MM.1S (cell line): ENCODE data around the gene ISCA1.

Experiments
- DNase-seq: peaks from one replicate; pipeline ENCODE4 v3.0.0-alpha.2; 2015
- H2AFZ ChIP-seq: fragments of 300-600 bp; sonication (generic); 2 replicates; pipeline ENCODE4 v1.6.0; 2016; ENCODE audit warnings: antibody characterized with exemption, low read length
- H3F3A ChIP-seq: fragments of 300-600 bp; sonication (generic); 2 replicates; pipeline ENCODE4 v1.6.1; 2016; ENCODE audit warnings: mild to moderate bottlenecking, antibody characterized with exemption, low read length, moderate library complexity, mixed read lengths; ENCODE audit not compliant: insufficient read depth
- H3K27ac ChIP-seq: fragments of 300-600 bp; sonication (generic); 2 replicates; pipeline ENCODE4 v1.5.1; 2016; ENCODE audit warnings: mild to moderate bottlenecking, low read length
- H3K27me3 ChIP-seq: fragments of 300-600 bp; sonication (generic); replicated peaks from 2 replicates; pipeline ENCODE4 v1.6.0; 2016; ENCODE audit warnings: low read length; ENCODE audit not compliant: insufficient read depth
- H3K36me3 ChIP-seq: fragments of 300-600 bp; sonication (generic); replicated peaks from 2 replicates; pipeline ENCODE4 v1.6.1; 2016; ENCODE audit warnings: mild to moderate bottlenecking, low read length, mixed read lengths; ENCODE audit not compliant: insufficient read depth
- H3K4me1 ChIP-seq: fragments of 300-600 bp; sonication (generic); 2 replicates; pipeline ENCODE4 v1.6.1; 2016; ENCODE audit warnings: low read length, mixed read lengths
- H3K4me2 ChIP-seq: fragments of 300-600 bp; sonication (generic); 2 replicates; pipeline ENCODE4 v1.6.0; 2016; ENCODE audit warnings: low read depth, low read length
- H3K4me3 ChIP-seq: fragments of 300-600 bp; sonication (generic); 2 replicates; pipeline ENCODE4 v1.5.1; 2016; ENCODE audit warnings: low read length, mixed read lengths
- H3K79me2 ChIP-seq: fragments of 300-600 bp; sonication (generic); 2 replicates; pipeline ENCODE4 v1.6.1; 2016; ENCODE audit warnings: mixed run types, low read length, mixed read lengths
- H3K9ac ChIP-seq: fragments of 300-600 bp; sonication (generic); 2 replicates; pipeline ENCODE4 v1.6.1; 2016; ENCODE audit warnings: low read length, mixed read lengths
- H3K9me2 ChIP-seq: fragments of 300-600 bp; sonication (generic); replicated peaks from 2 replicates; pipeline ENCODE4 v1.6.1; 2016; ENCODE audit warnings: mild to moderate bottlenecking, low read length, mixed read lengths; ENCODE audit not compliant: insufficient read depth
- H3K9me3 ChIP-seq: fragments of 300-600 bp; sonication (generic); replicated peaks from 2 replicates; pipeline ENCODE4 v1.6.1; 2016; ENCODE audit warnings: mild to moderate bottlenecking, low read length, mixed read lengths; ENCODE audit not compliant: insufficient read depth
- H4K20me1 ChIP-seq: fragments of 300-600 bp; sonication (generic); 2 replicates; pipeline ENCODE4 v1.6.1; 2016; ENCODE audit warnings: mild to moderate bottlenecking, low read length, moderate library complexity, mixed read lengths; ENCODE audit not compliant: insufficient read depth
- EZH2 ChIP-seq: fragments of 300-600 bp; sonication (generic); optimal IDR thresholded peaks from 2 replicates; pipeline ENCODE3; 2017; ENCODE audit warnings: low read depth, mild to moderate bottlenecking, antibody characterized with exemption, low read length, mixed read lengths
- EZH2phosphoT487 ChIP-seq: fragments of 300-600 bp; sonication (generic); IDR thresholded peaks from 2 replicates; pipeline ENCODE4 v1.6.1; 2018; ENCODE audit warnings: antibody characterized with exemption, low read length
- TF ChIP-seq, protein P1 (sequence below): fragments of 300-600 bp; sonication (generic); IDR thresholded peaks from 2 replicates; pipeline ENCODE4 v1.5.1; 2016; ENCODE audit warnings: antibody characterized with exemption, low read length, mixed read lengths

ISCA1 gene

DNA sequence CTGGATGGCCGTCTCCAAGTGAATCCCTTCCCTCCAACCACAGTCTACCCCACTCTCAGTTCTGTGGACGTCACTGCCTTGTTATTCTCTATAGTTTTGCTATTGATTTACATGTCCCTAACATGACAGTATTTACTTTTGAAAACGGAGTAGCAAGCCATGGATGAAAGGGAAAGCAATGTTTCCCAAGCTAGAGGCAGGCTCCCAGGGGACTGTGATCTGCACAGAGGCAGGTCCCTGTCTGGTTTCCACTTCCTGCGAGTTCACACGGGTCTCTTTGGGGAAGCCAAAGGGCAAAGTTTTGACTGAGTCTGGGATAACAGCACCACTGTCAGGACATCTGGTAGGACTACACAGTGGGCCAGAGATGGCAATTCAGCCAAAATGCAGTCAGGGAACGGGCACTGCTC lies 35.6 kb downstream of the ISCA1 start:
- Histone ChIP-seq H4K20me1 (no peaks in the 10 kb centered on the region), H3K9ac (no peak overlapping the region), H3K27ac (no peak overlapping the region), H2AFZ (no peak overlapping the region), H3K4me3 (no peak overlapping the region), H3K27me3 (no peaks in the 10 kb centered on the region), H3K9me2 (no peaks in the 10 kb centered on the region), H3K9me3 (no peaks in the 10 kb centered on the region), H3F3A (no peaks in the 10 kb centered on the region), H3K4me1 (no peaks in the 10 kb centered on the region), H3K36me3 (no peaks in the 10 kb centered on the region), H3K4me2 (no peak overlapping the region), H3K79me2 (no peaks in the 10 kb centered on the region)
- DNase-seq, result no peak
- TF ChIP-seq EZH2 (no peak), EZH2phosphoT487 (no peak)
- TF ChIP-seq, protein P1, sequence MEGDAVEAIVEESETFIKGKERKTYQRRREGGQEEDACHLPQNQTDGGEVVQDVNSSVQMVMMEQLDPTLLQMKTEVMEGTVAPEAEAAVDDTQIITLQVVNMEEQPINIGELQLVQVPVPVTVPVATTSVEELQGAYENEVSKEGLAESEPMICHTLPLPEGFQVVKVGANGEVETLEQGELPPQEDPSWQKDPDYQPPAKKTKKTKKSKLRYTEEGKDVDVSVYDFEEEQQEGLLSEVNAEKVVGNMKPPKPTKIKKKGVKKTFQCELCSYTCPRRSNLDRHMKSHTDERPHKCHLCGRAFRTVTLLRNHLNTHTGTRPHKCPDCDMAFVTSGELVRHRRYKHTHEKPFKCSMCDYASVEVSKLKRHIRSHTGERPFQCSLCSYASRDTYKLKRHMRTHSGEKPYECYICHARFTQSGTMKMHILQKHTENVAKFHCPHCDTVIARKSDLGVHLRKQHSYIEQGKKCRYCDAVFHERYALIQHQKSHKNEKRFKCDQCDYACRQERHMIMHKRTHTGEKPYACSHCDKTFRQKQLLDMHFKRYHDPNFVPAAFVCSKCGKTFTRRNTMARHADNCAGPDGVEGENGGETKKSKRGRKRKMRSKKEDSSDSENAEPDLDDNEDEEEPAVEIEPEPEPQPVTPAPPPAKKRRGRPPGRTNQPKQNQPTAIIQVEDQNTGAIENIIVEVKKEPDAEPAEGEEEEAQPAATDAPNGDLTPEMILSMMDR, result no peak

DNA sequence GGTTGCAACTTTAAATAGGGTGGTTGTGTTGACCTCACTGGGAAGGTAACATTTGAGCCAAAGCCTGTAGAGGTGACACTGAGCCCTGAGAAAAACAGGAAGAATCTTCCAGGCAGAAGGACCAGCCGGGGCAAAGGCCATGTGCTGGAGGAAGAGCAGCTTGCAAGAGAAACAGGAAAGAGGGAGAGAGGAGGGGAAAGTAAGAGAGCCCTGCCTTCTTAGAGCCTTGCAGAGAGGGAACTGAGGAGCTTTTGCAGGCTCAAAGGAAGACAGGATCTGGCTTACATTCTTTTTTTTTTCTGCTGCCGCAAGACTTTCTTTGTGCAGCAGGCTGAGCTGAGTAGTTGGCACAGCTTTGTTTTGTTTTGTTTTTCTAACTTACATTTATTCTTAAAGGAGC lies 40.3 kb downstream of the ISCA1 start:
- Histone ChIP-seq H3K9me3 (no peaks in the 10 kb centered on the region), H3K36me3 (no peaks in the 10 kb centered on the region), H3K9ac (no peak overlapping the region), H3K4me3 (no peak overlapping the region), H3K4me1 (no peaks in the 10 kb centered on the region), H3K27me3 (no peaks in the 10 kb centered on the region), H3K4me2 (no peak overlapping the region), H3K27ac (no peak overlapping the region), H2AFZ (no peak overlapping the region), H3F3A (no peaks in the 10 kb centered on the region), H3K79me2 (no peaks in the 10 kb centered on the region), H3K9me2 (no peaks in the 10 kb centered on the region), H4K20me1 (no peaks in the 10 kb centered on the region)
- DNase-seq, result no peak
- TF ChIP-seq EZH2phosphoT487 (no peak), EZH2 (no peak)
- TF ChIP-seq, protein P1, result no peak

DNA sequence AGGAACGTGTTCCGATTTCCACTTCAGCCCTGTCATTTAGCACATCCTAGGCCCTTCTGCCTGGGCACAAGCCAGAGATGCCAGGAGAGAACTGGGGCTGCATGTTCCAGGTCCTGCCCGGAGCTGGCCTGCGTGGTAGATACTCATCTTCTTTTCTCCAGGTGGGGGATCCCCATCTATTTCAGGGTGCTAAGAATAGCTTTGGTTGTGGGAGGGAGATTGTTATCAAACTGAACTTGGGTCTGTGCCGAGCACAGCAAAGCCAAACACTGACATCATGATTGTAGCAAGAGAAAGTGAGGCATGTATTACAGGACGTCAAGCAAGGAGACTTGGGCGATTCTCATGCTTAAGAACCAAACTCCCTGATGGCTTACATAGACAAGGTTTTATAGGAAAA lies 41.1 kb downstream of the ISCA1 start:
- no peak overlapping the region for H3K4me3 ChIP-seq
- no peaks in the 10 kb centered on the region for H3K36me3 ChIP-seq
- no peak overlapping the region for H3K27ac ChIP-seq
- H3K27me3 ChIP-seq, result no peaks in the 10 kb centered on the region
- no peaks in the 10 kb centered on the region for H3K4me1 ChIP-seq
- DNase-seq, result no peak
- H4K20me1 ChIP-seq, result no peaks in the 10 kb centered on the region
- H3K9me2 ChIP-seq, result no peaks in the 10 kb centered on the region
- TF ChIP-seq EZH2, result no peak
- TF ChIP-seq EZH2phosphoT487, result no peak
- TF ChIP-seq, protein P1, result no peak
- no peak overlapping the region for H3K4me2 ChIP-seq
- no peak overlapping the region for H2AFZ ChIP-seq
- no peaks in the 10 kb centered on the region for H3K79me2 ChIP-seq
- no peaks in the 10 kb centered on the region for H3F3A ChIP-seq
- H3K9me3 ChIP-seq, result no peaks in the 10 kb centered on the region
- no peak overlapping the region for H3K9ac ChIP-seq
